Frontal cortex (tissue), 4 donors: Measurements from ENCODE around the gene TSHZ1. TPM values are rescaled to one million over a fixed set of nuclear protein-coding genes. Genes with fewer than 3 reads are reported as not detected.
A peak's percentile ranks its signal among the peaks of the same experiment; 100 is the strongest.

Source experiments
- DNase-seq, 2 donors: peaks; one replicate each; pipeline ENCODE4 v3.0.0; 2012; ENCODE audit warnings: low spot score in 2 of 2
- FAIRE-seq: peaks from 2 replicates; lab custom pipeline; 2012; peaks lifted over from hg19 to GRCh38; lab: Jason Lieb, UNC
- total RNA-seq: library from RNA; depleted of rRNA; stranded (reverse); fragments of >200 nt; gene quantifications from one replicate; pipeline ENCODE4 v1.2.3, GENCODE V29; 2014
- donor health status: control.
- donor health status: control.
- donor health status: control.

Gene TSHZ1
- total RNA-seq, 1 donor from 2014 or later: 7.3 TPM

DNA sequence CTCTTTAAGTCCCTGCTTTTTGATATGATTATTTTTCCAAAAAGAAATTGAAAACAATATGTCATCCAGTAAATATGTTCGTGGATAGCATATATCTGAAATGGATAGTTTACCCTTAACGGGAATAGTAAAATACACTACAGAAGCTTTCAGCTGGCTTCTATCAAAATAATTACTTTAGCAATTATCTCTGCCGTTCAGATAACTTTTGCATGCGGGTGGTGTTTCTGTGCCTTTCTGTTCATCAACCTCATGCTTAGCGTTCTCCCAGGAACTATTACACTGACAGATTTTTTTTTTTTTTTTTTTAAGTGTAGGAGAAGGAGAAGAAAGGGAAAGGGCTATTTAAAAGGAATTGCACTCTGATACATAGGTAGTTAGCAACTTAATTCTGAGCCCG is 53.6 kb downstream of the TSHZ1 start:
- DNase-seq: no peak
- no peak for FAIRE-seq

DNA sequence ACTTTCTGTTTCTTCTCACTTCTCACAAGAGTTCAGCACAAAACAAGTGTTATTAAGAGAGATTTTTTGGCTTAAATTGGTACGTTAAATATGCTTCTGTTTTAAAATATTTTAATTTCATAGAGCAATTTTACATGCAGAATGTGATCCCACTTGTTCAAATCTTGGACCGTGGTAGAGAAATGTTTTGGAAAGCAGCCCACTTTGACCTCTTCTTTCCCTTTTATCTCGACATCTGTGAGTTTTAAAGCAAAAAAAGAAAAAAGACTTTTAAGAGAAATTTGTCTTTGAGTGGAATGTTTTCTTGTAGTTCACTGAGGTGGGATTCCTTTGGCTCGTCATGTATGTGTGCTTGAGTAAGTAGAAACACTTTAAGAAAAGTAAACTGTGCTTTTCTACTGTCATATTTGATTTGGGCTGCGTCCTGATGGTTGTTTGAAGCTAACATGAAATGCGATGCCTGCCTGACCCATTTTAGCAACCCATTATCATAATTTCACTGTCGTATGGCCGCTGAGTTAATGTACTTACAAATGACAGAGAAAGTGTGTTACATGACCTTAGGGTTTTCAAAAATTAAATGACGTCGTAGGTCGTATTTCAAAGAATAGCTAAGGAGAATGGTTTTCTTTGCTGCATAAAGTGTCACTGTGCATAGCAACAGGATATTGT is 54.5 kb downstream of the TSHZ1 start:
- DNase-seq (no peak), FAIRE-seq (no peak)

DNA sequence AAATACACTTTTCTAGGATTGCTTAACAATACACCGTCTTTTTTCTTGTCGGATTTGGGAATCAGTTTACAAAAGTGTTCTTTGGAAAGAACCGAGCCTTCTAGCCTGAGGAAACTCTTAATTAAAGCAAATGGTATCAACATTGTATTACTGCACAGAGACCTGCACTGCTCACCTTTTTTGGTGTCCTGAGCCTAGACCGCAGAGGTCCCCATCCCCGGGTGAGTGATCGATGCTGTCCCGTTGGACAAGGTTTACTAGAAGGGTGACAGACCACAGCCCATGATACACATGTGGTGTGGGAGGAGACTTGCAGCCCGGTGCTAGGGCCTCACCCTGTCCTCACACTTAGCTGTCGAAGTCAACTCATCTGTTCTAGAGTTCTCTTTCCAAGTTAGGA is 55.3 kb downstream of the TSHZ1 start:
- DNase-seq: no peak
- no peak for FAIRE-seq

DNA sequence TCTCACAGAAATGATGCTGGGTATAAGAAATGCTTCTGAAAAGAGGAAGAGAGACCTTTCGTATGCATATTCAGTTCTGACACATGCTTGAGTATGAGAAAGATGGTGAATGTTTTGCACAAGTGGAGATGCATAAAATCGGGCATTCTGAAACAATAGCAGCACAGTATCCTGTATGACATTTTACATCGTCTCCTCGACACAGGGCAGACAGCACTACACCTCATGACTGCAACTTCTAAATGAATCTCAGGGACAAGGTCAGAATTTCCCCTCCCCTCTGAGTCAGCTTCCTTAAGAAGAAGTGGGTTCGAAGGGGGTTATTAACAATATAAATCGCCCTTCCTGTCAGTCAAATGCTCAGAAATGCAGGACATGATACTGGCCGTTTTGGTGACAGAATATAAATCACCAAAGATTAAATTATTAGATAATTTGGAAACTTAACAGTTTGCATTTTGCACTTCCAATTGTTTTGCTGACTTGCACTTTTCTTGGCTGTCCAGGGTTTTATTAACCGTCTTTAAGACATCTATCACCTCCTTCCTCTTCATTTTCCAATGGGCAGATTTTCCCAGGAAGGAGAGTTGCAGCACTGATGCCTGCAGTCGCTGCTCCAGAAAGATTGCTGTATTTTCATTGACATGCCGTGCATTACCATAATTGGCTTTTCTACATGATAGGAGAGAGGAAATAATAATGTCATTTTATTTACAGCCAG is 57.2 kb downstream of the TSHZ1 start:
- DNase-seq: no peak
- FAIRE-seq: no peak

DNA sequence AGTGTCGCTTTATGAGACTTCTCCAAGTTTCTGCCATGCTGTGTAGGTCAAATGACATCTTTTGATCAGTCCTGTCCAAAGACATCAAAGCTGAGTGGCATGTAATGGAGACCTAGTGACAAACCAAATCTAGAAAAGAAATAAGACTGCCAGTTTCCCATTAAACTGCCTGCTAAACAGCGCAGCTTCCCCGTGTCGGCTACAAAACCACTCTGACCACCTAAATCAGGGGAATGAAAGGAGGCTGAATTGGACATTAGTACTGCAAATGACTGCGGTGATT is 57.7 kb downstream of the TSHZ1 start:
- no peak for FAIRE-seq

DNA sequence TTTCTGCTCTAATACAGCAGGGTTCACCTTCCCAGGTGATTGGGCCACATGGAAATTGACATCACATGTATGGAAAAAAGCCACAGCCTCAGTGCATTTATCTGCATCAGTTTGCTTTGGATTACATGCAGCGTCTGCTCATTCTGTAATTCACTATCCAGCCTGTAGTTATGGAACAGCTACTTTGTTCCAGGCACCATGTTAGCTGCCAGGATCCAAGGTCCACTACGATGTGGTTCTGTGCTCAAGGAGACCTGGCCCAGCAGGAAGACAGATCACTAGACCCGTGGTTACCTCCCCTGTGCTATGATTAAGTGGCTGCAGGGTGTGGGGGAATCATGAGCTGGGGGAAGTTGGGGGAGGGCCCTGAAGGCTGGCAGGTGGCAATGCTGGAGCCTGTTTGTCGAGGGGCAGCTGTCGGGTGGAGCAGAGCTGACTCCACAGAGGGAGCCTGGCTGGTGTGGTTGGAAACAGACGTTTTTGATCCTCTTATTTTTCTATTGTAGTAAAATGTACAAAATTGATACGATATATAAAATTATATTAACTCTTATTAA is 58.6 kb downstream of the TSHZ1 start:
- FAIRE-seq (no peak), DNase-seq (no peak)

More for the DNA sequence above, 57.7 kb downstream of the TSHZ1 start:
- no peak for DNase-seq

DNA sequence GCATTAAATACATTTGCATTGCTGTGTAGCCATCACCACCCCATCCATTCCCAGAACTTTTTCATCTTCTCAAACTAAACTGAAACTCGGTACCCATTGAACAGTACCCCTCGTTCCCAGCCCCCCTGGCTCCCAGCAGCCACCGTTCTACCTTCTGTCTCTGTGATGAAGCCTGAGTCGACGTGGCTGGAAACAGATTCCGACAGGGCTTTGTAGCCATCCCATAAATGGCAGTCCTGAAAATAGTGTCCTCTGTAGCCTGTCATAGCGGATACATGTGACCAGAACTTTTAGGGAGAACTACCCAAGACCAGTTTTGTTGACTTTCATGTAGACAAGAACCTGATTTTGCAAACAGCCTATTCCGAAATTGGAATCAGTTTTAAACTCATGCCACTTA is 59.1 kb downstream of the TSHZ1 start:
- FAIRE-seq (no peak), DNase-seq (no peak)

DNA sequence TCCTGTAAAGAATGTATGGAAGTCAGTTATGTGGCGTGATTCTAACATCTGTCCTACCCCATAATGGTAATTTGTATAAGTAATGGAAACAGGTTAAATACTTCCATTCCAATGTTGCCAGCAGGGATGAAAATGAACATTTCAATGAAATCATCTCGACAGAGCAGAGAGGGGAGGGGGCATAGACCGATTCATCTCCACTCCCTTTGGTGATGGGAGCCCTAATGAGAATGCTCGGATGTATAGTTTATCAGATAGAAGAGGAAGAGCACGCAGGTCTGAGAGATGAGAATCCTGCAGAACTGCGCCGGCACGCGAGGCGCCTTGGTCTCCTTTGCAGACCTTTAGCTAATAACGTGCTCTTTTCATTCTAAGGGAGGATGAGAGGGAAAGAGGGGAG is 61.4 kb downstream of the TSHZ1 start:
- DNase-seq: no peak
- no peak for FAIRE-seq

DNA sequence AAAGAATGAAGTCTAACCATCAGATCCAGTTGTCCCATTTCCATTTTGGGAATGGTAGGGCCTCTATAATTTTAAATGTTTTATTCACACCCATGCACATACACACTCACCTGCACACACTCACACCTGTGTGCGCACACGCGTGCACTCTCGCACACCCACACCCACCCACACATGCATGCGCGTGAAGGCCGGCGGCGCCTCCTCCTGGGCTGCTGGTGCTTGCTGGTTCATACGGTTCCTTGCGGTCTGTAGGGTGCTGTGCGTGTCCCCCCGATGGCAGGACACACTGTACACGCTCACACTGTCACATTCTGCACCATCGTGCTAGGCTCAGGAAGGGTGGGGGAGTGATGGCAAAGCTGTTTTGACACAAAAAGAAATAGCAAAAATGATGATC is 63.2 kb downstream of the TSHZ1 start:
- DNase-seq (no peak), FAIRE-seq (no peak)

DNA sequence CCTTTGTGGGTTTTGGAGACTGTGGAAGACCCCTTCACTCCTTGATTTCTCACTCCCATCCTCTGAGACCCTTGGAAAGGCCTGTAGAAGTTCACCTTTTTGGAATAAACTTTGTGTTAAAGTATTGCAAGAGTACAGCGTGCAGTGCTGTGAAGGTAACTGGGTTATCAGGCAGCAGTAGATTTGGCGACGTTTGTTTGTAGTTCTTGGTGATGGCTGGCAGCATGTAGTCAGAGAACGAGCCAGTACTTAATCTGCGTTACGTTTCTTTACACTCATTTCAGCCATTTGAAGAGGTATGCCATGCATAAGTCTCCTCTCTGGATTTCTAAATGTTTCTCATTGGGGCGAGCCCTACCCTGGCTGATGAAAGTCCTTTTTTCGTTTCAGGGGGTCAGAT is 64.6 kb downstream of the TSHZ1 start:
- FAIRE-seq: no peak
- no peak for DNase-seq

DNA sequence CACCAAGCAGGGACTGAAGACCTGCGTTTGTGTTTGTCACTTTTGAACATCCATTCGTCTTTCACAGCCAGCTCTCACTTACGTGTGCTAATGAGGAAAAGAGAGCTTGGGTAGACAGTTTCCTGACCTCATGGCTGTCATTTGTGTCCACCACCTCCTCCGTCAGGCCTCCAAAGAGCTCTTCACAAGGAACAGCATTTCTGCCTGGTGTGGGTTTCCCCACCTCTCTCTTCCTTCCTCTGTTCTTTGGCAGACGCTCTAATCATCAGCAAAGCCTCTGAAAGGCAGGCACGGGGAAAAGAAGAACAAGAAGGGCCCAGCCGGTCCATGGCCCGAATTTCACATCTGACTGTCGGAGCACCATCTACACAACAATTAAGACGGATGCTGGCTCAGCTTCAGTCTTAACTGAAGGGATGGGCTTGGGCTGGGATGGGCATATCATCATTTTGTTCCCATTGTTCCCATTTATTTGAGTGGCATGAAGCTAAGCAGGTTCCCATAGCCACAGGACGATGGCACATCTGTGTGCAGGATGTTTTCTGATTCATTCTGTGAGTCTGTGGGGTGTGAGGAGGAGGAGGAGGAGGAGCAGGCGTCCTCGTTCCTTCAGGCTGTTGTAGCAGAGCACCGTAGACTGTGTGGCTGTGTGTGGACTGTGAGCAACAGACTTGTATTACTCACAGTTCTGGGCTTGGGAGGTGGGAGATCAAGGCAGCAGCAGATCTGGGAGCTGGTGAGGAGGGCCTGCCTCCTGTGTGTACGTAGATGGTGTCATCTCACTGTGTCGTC is 66.4 kb downstream of the TSHZ1 start:
- peak in 1 of 2 donors; percentile 43 for DNase-seq
- no peak for FAIRE-seq

DNA sequence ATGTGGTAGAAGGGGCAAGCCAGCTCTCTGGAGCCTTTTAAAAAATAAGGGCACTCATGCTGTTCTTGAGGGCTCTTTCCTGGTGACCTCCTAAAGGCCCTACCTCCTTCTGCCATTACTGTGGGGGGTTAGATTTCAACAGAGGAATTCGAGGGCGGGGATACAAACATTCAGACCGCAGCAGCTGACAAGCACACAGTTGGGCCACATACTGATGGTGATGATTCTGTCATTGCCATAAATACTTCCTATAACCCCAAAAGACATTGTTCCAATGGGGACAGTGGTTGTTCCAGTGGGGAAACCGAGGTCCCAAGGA is 67.0 kb downstream of the TSHZ1 start:
- DNase-seq (no peak), FAIRE-seq (no peak)

DNA sequence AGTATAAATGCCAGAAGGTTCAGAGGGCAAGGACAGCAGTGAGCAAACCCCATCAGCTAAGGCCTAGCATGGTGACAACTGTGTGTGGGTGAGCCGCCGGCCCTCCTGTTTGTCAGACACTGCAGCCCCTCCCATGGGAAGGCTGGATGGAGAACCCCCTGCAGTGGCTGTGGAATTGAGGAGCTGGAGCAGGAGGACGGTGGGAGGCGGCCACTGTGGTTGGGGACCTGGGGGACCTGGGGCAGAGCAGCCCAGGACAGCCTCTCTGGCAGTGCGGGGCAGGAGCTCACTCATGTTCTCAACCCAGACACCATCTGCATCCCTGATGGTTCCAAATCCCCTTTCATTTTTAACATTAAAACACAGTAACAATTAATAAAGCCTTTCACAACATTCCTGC is 68.8 kb downstream of the TSHZ1 start:
- no peak for FAIRE-seq
- no peak for DNase-seq

DNA sequence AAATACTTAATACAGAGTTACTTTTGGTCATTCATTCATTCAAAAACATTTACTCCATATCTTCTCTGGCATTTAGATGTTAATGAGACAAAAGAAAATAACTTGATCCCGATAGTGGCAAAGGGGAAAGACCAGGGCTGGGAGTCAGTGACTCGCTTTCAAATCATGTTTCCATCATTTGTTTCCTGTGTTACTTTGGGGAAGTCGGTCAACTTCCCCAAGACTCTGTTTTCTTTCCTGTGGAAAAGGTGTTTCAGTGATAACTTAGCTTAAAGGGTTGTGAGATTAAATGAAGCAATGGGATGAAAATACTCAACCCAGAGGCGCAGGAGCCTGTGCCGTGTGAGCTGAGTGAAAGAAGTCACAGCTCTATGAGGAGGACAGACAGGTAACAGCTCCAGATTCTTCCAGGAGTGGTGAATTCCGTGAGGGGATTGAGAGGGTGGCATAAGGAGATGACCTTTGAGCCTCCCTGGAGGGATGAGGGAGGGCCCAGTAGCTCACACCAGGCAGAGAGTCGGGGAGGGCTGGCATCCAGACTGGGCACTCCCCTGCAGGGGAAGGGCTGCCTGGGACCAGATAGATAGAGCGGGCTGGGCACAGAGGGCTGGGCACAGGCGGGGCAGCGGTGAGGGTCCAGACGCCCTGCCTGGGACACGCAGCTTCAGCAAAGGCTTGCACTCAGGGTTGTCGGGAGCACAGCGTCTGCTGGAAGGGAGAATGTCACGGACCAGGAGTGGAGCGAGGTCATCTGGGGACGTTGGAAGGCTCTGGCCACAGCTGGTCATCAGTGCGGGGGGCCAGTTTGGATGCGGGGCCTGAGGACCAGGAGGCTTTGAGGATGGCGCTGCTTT is 70.1 kb downstream of the TSHZ1 start:
- DNase-seq: no peak
- no peak for FAIRE-seq

DNA sequence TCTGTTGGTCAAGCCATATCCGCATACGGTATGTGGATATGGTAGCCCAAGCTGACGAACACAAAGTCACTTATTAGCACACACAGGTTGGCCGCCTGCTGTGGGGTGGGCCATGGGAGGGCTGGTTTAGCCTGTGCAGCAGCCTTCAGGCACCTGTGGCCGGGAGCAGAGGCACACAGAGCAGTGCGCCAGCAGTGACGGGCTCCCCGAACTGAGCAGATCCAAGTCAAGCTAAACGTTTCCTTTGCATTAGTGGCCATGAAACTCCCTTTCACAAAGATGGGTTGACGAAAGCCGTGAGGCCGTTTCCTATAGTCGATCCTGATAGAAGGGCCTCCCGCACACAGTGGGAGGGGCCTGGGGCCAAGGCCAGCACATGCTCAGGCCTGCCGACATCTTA is 72.1 kb downstream of the TSHZ1 start:
- no peak for DNase-seq
- no peak for FAIRE-seq

DNA sequence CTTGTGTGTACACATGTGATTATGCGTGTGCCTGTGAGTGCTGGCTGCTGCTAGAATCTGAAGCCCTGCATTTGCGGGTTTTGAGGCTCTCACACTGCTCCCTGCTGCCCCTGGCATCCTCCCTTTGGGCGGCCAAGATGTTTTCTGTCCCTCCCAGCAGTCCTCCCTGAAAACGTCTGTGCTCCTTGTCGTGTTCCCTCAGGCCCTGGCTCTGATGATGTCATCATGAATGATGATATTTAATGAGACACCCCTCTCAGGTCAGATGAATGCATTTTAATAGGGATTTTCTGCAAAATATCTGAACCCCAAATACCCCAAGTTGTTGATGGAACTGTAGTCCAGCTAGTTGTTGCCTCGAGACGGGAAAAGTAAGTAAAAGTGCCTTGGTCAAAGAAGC is 73.1 kb downstream of the TSHZ1 start:
- DNase-seq: no peak
- FAIRE-seq: no peak

DNA sequence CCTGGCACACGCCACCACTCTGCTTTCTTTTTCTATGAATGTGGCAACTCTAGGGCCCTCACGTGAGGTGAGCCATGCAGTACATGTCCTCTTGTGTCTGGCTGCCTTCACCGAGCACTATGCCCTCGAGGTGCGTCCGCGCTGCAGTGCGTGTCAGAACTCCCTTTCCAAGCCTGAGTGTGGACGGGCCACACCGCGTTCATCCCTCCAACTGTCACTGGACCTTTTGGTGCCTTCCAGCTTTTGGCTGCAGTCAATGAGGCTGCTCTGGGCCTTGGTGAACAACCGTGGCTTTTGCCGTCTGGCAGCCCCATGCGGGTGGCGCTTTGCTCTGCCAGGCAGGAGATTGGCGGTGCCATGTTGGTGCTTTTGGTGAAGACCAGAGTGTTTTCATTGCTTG is 74.0 kb downstream of the TSHZ1 start:
- no peak for FAIRE-seq

DNA sequence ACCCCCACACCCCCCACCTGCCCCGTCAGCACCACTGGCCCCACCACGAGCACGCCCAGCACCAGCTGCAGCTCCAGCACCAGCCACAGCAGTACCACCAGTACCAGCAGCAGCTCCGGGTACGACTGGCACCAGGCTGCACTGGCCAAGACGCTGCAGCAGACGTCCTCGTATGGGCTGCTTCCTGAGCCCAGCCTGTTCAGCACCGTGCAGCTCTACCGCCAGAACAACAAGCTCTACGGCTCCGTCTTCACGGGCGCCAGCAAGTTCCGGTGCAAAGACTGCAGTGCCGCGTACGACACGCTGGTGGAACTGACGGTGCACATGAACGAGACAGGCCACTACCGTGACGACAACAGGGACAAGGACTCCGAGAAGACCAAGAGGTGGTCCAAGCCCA is 75.3 kb downstream of the TSHZ1 start:
- no peak for FAIRE-seq
- DNase-seq: no peak

More for the DNA sequence above, 74.0 kb downstream of the TSHZ1 start:
- DNase-seq: no peak

DNA sequence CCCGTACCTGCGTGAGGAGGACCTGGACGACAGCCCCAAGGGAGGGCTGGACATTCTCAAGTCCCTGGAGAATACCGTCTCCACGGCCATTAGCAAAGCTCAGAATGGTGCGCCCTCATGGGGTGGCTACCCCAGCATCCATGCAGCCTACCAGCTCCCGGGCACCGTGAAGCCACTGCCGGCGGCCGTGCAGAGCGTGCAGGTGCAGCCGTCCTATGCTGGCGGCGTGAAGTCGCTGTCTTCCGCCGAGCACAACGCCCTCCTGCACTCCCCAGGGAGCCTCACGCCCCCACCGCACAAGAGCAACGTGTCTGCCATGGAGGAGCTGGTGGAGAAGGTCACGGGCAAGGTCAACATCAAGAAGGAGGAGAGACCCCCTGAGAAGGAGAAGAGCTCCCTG is 76.4 kb downstream of the TSHZ1 start:
- FAIRE-seq (no peak), DNase-seq (no peak)

DNA sequence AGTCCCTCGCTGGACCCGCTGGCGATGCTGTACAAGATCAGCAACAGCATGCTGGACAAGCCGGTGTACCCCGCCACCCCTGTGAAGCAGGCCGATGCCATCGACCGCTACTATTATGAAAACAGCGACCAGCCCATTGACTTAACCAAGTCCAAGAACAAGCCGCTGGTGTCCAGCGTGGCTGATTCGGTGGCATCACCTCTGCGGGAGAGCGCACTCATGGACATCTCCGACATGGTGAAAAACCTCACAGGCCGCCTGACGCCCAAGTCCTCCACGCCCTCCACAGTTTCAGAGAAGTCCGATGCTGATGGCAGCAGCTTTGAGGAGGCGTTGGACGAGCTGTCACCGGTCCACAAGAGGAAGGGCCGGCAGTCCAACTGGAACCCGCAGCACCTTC is 77.1 kb downstream of the TSHZ1 start:
- FAIRE-seq: no peak
- DNase-seq: no peak
